ENCODE results near the gene MPV17L2.
"Not testable (repeated sequence)": the region's sequence is repeated elsewhere in the genome, so short reads cannot be mapped to it uniquely, and the experiment has no call there.

MPV17L2 gene

DNA sequence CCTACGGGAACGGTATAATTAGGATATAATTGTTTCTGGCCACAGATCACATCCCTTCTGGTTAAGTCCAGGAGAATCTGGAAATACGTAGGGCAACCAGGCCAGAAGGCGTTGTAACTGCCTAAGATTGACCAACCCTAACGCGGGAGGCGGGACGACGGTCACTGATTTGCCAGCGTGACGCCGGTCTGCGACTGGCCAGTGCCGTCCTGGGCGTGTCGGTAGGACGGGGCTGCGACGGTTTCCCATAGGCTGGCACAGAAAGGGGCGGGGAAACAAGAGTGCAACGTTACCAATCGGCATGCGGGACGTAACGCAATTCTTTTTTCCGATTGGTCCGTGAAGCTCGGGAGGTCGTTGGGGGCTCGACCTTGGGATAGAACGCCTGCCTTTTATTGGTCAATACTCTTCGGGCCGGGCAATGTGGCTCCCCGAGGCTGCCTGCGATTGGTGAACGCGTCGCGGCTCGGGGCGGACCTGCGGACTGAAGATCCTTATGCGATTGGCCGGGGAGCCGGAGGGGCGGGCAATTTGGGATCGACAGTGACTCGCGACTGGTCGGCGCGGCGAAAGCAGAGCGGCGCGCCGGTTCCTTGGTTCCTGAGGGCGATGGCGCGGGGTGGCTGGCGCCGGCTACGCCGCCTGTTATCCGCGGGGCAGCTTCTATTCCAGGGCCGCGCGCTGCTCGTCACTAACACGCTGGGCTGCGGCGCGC, at the start of gene MPV17L2:
TSS of gene MPV17L2 (plus strand) at position 546 of the 715 bp plus-strand sequence. CDS start at position 610, 64 bp downstream.
- peak; percentile 100 for DNase-seq

GRCh38 chr19:18143902-18144301, 49.1 kb upstream of the MPV17L2 start:
- no peak for DNase-seq

- no peak for DNase-seq
Observed at GRCh38 chr19:18144361-18144760, 48.7 kb upstream of the MPV17L2 start.

- DNase-seq = no peak
Observed at GRCh38 chr19:18144906-18145305, 48.1 kb upstream of the MPV17L2 start.

- no peak for DNase-seq
Observed at GRCh38 chr19:18145391-18145999, 47.5 kb upstream of the MPV17L2 start.

DNA sequence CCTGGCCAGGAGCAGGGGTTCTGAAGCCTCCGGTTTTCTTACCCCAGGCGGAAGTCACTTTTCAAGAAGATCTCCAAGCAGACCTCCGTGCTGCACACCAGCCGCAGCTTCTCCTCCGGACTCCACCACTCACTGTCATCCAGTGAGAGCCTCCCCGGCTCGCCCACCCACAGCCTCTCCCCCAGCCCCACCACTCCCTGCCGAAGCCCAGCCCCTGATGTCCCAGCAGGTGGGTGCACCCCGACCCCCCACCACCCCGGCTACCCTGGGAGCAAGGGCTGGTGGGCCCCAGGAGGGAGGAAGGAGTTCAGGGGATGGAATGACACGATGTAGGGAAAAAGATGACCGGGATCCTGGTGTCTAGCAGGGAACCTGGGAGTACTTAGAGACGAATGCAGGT, 45.6 kb upstream of the MPV17L2 start:
- no peak for DNase-seq

DNA sequence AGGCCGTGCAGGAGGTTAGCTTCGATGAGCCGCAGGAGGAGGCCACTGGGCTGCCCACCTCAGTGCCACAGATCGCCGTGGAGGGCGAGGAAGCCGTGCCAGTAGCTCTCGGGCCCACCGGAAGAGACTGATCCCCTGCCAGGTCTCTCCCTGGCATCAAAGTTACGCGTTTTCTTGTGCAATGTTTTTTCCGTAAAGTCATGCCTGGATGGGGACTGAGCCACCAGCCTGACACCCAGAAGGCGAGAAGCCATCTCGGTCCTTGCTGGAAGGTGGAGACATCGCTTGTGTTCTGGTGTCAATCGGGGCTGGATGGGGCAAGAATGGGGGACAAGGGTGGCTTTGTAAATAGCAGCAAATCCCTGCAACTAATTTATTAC, 43.4 kb upstream of the MPV17L2 start:
- DNase-seq = no peak

GRCh38 chr19:18150776-18151624, 42.0 kb upstream of the MPV17L2 start:
- DNase-seq = no peak

DNA sequence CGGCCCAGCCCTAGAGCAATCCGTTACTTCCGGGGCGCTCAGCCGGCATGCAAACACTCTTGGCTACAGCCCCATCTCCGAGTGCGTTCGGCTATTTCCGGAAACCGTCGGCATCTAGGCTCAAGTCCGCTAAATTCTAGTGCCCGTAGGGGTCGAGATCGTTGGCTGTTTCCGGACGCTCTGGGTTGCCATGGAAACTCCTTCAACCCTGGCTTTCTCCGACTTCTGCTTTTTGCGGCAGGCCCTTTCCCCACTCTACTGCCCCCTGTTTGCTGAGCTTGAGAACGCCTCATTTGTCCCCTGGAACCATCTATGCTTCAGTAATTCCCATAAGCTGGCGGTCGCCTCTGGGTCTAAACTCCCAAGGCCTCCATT, 40.6 kb upstream of the MPV17L2 start:
- peak; percentile 90 for DNase-seq

DNA sequence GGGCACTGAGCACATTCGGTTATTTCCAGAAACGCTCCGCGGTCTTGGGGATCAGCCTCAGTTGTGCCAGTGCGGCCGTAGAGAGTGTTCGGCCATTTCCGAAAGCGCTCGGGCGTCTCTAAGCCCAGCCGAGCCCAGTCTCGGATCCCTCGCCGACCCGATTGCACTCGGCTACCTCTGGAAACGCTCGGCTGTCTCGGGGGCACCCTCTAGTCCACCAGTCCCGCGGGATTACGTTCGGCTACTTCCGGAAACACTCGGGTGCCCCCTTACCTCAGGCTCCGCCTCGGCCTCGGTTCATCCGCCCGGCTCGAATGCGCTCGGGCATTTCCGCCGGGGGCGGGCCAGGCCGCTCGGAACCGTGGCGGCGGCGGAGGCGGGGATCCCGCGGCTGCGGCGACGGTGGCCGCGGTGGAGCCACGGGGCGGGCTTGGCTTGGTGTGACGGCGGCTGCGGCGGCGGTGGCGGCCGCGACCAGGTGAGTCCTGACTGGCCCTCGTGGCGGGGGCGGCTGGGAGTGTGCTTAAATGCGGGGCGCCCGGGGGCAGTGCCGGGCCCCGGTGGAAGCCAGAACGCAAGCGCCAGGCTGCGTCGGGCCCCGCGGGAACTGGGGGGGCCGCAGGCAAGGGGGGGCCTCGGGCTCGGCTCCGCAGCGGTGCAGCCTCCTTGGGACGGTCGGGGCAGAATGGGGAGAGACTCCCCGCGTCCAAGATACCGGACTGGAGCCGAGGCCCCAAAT, 40.0 kb upstream of the MPV17L2 start, which contains the start of gene PIK3R2:
TSS of gene PIK3R2 (plus strand) at position 347 of the 739 bp plus-strand sequence. CDS start 2,717 bp downstream, outside the sequence.
- DNase-seq = peak; percentile 96

- DNase-seq = no peak
Observed at GRCh38 chr19:18153556-18154134, 39.4 kb upstream of the MPV17L2 start.

DNA sequence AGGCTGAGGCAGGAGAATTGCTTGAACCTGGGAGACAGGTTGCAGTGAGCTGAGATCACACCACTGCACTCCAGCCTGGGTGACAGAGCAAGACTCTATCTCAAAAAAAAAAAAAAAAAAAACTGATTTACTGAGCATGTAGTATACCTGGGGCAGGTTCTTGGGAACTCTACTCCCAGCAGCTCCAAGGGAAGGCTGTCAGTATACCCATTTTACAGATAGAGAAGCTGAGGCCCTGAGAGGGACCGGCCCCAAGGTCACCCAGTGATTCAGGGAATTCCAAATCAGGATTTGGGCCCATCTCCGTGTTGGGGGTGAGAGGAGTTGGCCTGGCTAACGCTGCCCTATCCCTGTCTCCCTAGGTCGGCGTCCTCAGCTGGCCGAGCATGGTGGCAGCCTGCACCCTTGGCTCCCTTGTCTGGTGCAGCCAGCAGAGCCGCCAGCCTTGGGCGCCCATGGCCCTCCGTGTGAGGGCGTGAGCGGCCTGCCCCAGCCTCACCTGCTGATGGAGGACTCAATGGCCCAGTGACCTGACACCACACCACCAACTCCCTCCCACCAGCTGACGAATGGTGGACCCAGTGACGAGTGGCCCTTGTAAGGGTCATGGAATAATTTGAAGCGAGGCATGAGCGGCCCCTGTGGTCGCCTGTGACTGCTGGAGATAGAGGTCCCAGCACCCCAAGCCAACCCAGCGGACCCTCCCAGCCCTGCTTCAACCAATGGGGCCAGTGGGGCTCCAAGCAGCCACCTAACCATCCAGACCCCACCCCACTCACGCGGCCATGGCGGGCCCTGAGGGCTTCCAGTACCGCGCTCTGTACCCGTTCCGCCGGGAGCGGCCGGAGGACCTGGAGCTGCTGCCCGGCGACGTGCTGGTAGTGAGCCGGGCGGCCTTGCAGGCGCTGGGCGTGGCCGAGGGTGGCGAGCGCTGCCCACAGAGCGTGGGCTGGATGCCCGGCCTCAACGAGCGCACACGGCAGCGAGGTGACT, 37.6 kb upstream of the MPV17L2 start:
- no peak for DNase-seq

DNA sequence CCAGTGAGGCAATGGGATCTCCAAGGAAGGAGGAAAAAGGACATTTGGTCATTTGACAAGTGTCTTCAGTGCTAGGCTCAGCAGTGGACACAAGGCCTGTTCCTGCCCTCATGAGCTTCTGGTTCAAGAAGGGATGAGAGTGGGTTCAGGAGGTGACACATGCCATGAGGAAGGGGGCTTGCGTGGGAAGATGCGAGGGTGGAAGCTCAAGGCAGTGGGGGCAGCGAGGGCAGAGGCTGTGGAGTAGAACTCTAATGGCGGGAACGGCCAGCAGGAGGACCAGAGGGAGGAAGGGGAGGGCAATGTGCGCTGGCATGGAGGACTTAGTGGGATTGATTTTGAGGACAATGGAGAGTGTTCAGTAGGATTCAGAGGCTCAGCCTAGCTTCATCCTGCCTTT, 36.8 kb upstream of the MPV17L2 start:
- DNase-seq = no peak

- peak; percentile 89 for DNase-seq
Observed at GRCh38 chr19:18156841-18157464, 36.1 kb upstream of the MPV17L2 start.

- peak; percentile 91 for DNase-seq
Observed at GRCh38 chr19:18157465-18158063, 35.5 kb upstream of the MPV17L2 start.

GRCh38 chr19:18158467-18158866, 34.6 kb upstream of the MPV17L2 start:
- no peak for DNase-seq

- not testable (repeated sequence) for DNase-seq
Observed at GRCh38 chr19:18159059-18159616, 33.9 kb upstream of the MPV17L2 start.

DNA sequence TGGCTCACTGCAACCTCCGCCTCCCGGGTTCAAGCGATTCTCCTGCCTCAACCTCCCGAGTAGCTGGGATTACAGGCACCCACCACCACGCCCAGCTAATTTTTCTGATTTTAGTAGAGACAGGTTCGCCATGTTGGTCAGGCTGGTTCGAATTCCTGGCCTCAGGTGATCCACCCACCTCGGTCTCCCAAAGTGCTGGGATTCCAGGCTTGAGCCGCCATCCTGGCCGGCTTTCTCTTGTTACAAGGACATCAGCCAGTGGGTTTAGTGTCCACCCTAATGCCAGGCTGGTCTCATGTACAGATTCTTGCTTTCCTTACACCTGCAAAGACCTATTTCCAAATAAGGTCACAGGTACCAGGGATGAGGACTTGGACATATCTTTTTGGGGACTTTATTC, 33.2 kb upstream of the MPV17L2 start:
- DNase-seq = no peak

GRCh38 chr19:18160493-18160970, 32.5 kb upstream of the MPV17L2 start:
- no peak for DNase-seq

All from DMS153 (cell line).